IMR-90 (cell line): ENCODE data around the gene LPCAT2. TPM values are rescaled to one million over a fixed set of nuclear protein-coding genes. Genes with fewer than 3 reads are reported as not detected.

ENCODE experiments used
- ATAC-seq: fragments of 200-7000 bp; cut with Tn5 transposase; 2 replicates; pipeline ENCODE4 v1.9.1; 2020; ENCODE audit warnings: low read depth, mild to moderate bottlenecking, moderate library complexity
- BruUV-seq: library from RNA; stranded (reverse); fragments of 400-500 nt; replicated peaks from 2 replicates; lab custom pipeline; 2021; lab: Mats Ljungman, UMichigan
- CTCF ChIA-PET: fragments of 300-600 bp; formaldehyde crosslinking; extraction: SDS; loops from one replicate; lab custom pipeline; 2021; ENCODE audit warnings: antibody characterized with exemption; lab: Yijun Ruan, JAX
- POLR2A ChIA-PET: fragments of 300-600 bp; sonication (Branson Sonifier 250); formaldehyde crosslinking; loops from one replicate; lab custom pipeline; 2022; ENCODE audit warnings: antibody characterized with exemption; ENCODE audit not compliant: unreplicated experiment; lab: Charles Lee
- DNase-seq: peaks from one replicate; pipeline ENCODE4 v3.0.0; 2013
- H2AFZ ChIP-seq: replicated peaks from 2 replicates; pipeline ENCODE3; 2013; ENCODE audit warnings: low read length, mild to moderate bottlenecking; ENCODE audit not compliant: poor library complexity
- H2AK5ac ChIP-seq: 2 replicates; pipeline ENCODE4 v1.6.1; 2013; ENCODE audit warnings: low read depth, low read length, inconsistent platforms
- H2AK9ac ChIP-seq: replicated peaks from 2 replicates; pipeline ENCODE3; 2013; ENCODE audit warnings: mild to moderate bottlenecking, low read depth, low read length, moderate library complexity; ENCODE audit not compliant: poor library complexity
- H2BK120ac ChIP-seq: 2 replicates; pipeline ENCODE4 v1.6.1; 2013; ENCODE audit warnings: low read depth, low read length, inconsistent platforms
- H2BK15ac ChIP-seq: 3 replicates; pipeline ENCODE4 v1.6.1; 2013; ENCODE audit warnings: low read depth, low read length, inconsistent platforms
- H2BK20ac ChIP-seq: 2 replicates; pipeline ENCODE4 v1.6.1; 2013; ENCODE audit warnings: low read depth, mild to moderate bottlenecking, inconsistent platforms, low read length, moderate library complexity
- H2BK5ac ChIP-seq: 2 replicates; pipeline ENCODE4 v1.6.1; 2013; ENCODE audit warnings: mild to moderate bottlenecking, low read depth, low read length, inconsistent platforms; ENCODE audit not compliant: poor library complexity, severe bottlenecking
- H3K14ac ChIP-seq: replicated peaks from 2 replicates; pipeline ENCODE4 v1.6.1; 2013; ENCODE audit warnings: low read depth, low read length, inconsistent platforms
- H3K18ac ChIP-seq: 2 replicates; pipeline ENCODE4 v1.6.1; 2013; ENCODE audit warnings: low read depth, low read length, control low read depth
- H3K23ac ChIP-seq: 2 replicates; pipeline ENCODE4 v1.6.1; 2013; ENCODE audit warnings: low read depth, low read length, inconsistent platforms
- H3K27ac ChIP-seq: 2 replicates; pipeline ENCODE4 v1.5.1; 2013; ENCODE audit warnings: mild to moderate bottlenecking, control low read depth, low read length; ENCODE audit not compliant: insufficient read depth
- H3K27me3 ChIP-seq: 2 replicates; pipeline ENCODE4 v1.6.1; 2013; ENCODE audit warnings: low read length; ENCODE audit not compliant: control insufficient read depth, insufficient read depth
- H3K36me3 ChIP-seq: 2 replicates; pipeline ENCODE4 v1.6.1; 2013; ENCODE audit warnings: low read length, mixed read lengths; ENCODE audit not compliant: control insufficient read depth, insufficient read depth
- H3K4ac ChIP-seq: 2 replicates; pipeline ENCODE4 v1.6.1; 2013; ENCODE audit warnings: low read depth, low read length, inconsistent platforms
- H3K4me1 ChIP-seq: 2 replicates; pipeline ENCODE4 v1.6.1; 2013; ENCODE audit warnings: low read length, mixed read lengths; ENCODE audit not compliant: control insufficient read depth, insufficient read depth
- H3K4me2 ChIP-seq: 2 replicates; pipeline ENCODE4 v1.6.1; 2013; ENCODE audit warnings: low read depth, mild to moderate bottlenecking, control low read depth, low read length, moderate library complexity
- H3K4me3 ChIP-seq: 2 replicates; pipeline ENCODE4 v1.5.1; 2013; ENCODE audit warnings: low read depth, mild to moderate bottlenecking, control low read depth, low read length, moderate library complexity; ENCODE audit not compliant: insufficient read depth
- H3K56ac ChIP-seq: 2 replicates; pipeline ENCODE4 v1.6.1; 2013; ENCODE audit warnings: low read length, inconsistent platforms; ENCODE audit not compliant: insufficient read depth; ENCODE audit errors: extremely low read depth
- H3K79me1 ChIP-seq, 2 experiments: 2 replicates each; pipeline ENCODE4 v1.6.1; 2013; ENCODE audit warnings: low read length in 2 of 2, inconsistent platforms in 1 of 2, low read depth in 1 of 2
- H3K9ac ChIP-seq: 2 replicates; pipeline ENCODE4 v1.6.1; 2013; ENCODE audit warnings: low read depth, low read length, control low read depth
- H3K9me1 ChIP-seq: 2 replicates; pipeline ENCODE4 v1.6.1; 2013; ENCODE audit warnings: low read length, inconsistent platforms; ENCODE audit not compliant: insufficient read depth
- H3K9me3 ChIP-seq: 2 replicates; pipeline ENCODE4 v1.6.1; 2013; ENCODE audit warnings: low read length; ENCODE audit not compliant: control insufficient read depth, insufficient read depth
- H4K20me1 ChIP-seq: 2 replicates; pipeline ENCODE4 v1.6.1; 2013; ENCODE audit warnings: low read length, inconsistent platforms; ENCODE audit not compliant: insufficient read depth
- H4K5ac ChIP-seq: 2 replicates; pipeline ENCODE4 v1.6.1; 2013; ENCODE audit warnings: mild to moderate bottlenecking, low read depth, low read length, control low read depth
- H4K8ac ChIP-seq, 2 experiments: 2 replicates each; pipeline ENCODE4 v1.6.1; 2013; ENCODE audit warnings: low read depth in 2 of 2, low read length in 2 of 2, control low read depth in 1 of 2, inconsistent platforms in 1 of 2
- H4K91ac ChIP-seq: 2 replicates; pipeline ENCODE4 v1.6.1; 2013; ENCODE audit warnings: low read depth, low read length, inconsistent platforms; ENCODE audit not compliant: insufficient read depth
- BHLHE40 ChIP-seq: fragments of 150-350 bp; IDR thresholded peaks from 2 replicates; pipeline ENCODE4 v1.6.1; 2016; ENCODE audit warnings: mild to moderate bottlenecking, low read depth, low read length
- CEBPB ChIP-seq: IDR thresholded peaks from 2 replicates; pipeline ENCODE4 v1.6.1; 2012; ENCODE audit warnings: low read depth, low read length, improper control_type of control experiment
- CHD1 ChIP-seq: IDR thresholded peaks from 2 replicates; pipeline ENCODE4 v1.6.1; 2012; ENCODE audit warnings: low read depth, low read length, improper control_type of control experiment
- CTCF ChIP-seq: conservative IDR thresholded peaks from 2 replicates; pipeline ENCODE4 v1.5.1; 2012; ENCODE audit warnings: mild to moderate bottlenecking, low read depth, low read length, improper control_type of control experiment
- ELK1 ChIP-seq: fragments of 150-350 bp; IDR thresholded peaks from 2 replicates; pipeline ENCODE4 v1.6.1; 2016; ENCODE audit warnings: low read depth, mild to moderate bottlenecking, low read length, moderate library complexity, borderline replicate concordance
- FOS ChIP-seq: fragments of 150-350 bp; IDR thresholded peaks from 2 replicates; pipeline ENCODE4 v1.6.1; 2016; ENCODE audit warnings: low read depth, low read length
- MAFK ChIP-seq: IDR thresholded peaks from 2 replicates; pipeline ENCODE4 v1.6.1; 2012; ENCODE audit warnings: low read depth, low read length, improper control_type of control experiment
- MAZ ChIP-seq: IDR thresholded peaks from 2 replicates; pipeline ENCODE4 v1.6.1; 2012; ENCODE audit warnings: low read depth, mild to moderate bottlenecking, low read length, improper control_type of control experiment, moderate library complexity, borderline replicate concordance
- MXI1 ChIP-seq: IDR thresholded peaks from 2 replicates; pipeline ENCODE4 v1.6.1; 2012; ENCODE audit warnings: low read depth, mild to moderate bottlenecking, low read length, moderate library complexity, borderline replicate concordance
- NFE2L2 ChIP-seq: fragments of 150-350 bp; IDR thresholded peaks from 2 replicates; pipeline ENCODE4 v1.6.1; 2016; ENCODE audit warnings: low read depth, mild to moderate bottlenecking, low read length
- POLR2A ChIP-seq: IDR thresholded peaks from 2 replicates; pipeline ENCODE4 v1.6.1; 2012; ENCODE audit warnings: mild to moderate bottlenecking, low read depth, low read length
- RAD21 ChIP-seq: IDR thresholded peaks from 2 replicates; pipeline ENCODE4 v1.6.1; 2012; ENCODE audit warnings: low read length, improper control_type of control experiment
- RCOR1 ChIP-seq: IDR thresholded peaks from 2 replicates; pipeline ENCODE4 v1.6.1; 2012; ENCODE audit warnings: mild to moderate bottlenecking, low read length, improper control_type of control experiment; ENCODE audit not compliant: insufficient replicate concordance
- RFX5 ChIP-seq: IDR thresholded peaks from 2 replicates; pipeline ENCODE4 v1.8.0; 2012; ENCODE audit warnings: low read depth, mild to moderate bottlenecking, low read length, moderate library complexity
- SMC3 ChIP-seq: fragments of 150-350 bp; IDR thresholded peaks from 2 replicates; pipeline ENCODE4 v1.6.1; 2016; ENCODE audit warnings: low read depth, mild to moderate bottlenecking, antibody characterized with exemption, low read length, moderate library complexity
- USF2 ChIP-seq: fragments of 150-350 bp; IDR thresholded peaks from 2 replicates; pipeline ENCODE4 v1.6.1; 2017; ENCODE audit warnings: mild to moderate bottlenecking, antibody characterized with exemption, low read length, low read depth
- WGBS, 2 experiments: methylation state at CpG; one replicate each; pipeline versions ENCODE4 v1.1.5 to v1.1.7; 2013; ENCODE audit warnings: missing lambda C conversion rate in 2 of 2; ENCODE audit not compliant: insufficient read length in 1 of 2; ENCODE audit errors: extremely low coverage in 2 of 2; 5-methylcytosine and 5-hydroxymethylcytosine counted together
- dilution Hi-C: fragments of 300-500 bp; cut with HindIII; formaldehyde crosslinking; loops from one replicate; pipeline ENCODE4 v1.14.3; 2018; ENCODE audit warnings: low sequenced_read_pairs; ENCODE audit not compliant: unreplicated experiment
- in situ Hi-C: fragments of 300-500 bp; cut with MboI; formaldehyde crosslinking; loops from 3 replicates; pipeline ENCODE4 v1.14.3; 2019; ENCODE audit warnings: low sequenced_read_pairs, inconsistent platforms, mixed read lengths
- intact Hi-C: fragments of 100-400 bp; cut with micrococcal nuclease; formaldehyde crosslinking; loops from 2 replicates; pipeline ENCODE4 v1.10.0; 2022
- polyA plus RNA-seq, 3 experiments: library from polyadenylated mRNA; depleted of rRNA; stranded (reverse); fragments of >200 nt; gene quantifications; 2 replicates each; pipeline ENCODE4 v1.2.3, GENCODE V29; 2012; ENCODE audit warnings: low replicate concordance in 1 of 3
- total RNA-seq: library from RNA; depleted of rRNA; stranded (reverse); fragments of >200 nt; gene quantifications from 2 replicates; pipeline ENCODE4 v1.2.3, GENCODE V29; 2012

Gene LPCAT2
- total and polyA plus RNA-seq, 2 of the 4 experiments (the other 2 are of a cell fraction) = 8.6 to 8.7 TPM

GRCh38 chr16:55572439-55572838, 63.6 kb downstream of the LPCAT2 start:
- H2BK15ac ChIP-seq = no peak overlapping the region
- no peak overlapping the region for H3K9ac ChIP-seq
- POLR2A ChIA-PET = no interaction called here
- H3K18ac ChIP-seq = no peak overlapping the region
- ATAC-seq = no peak
- no peak overlapping the region for H3K27ac ChIP-seq
- no peak overlapping the region for H3K56ac ChIP-seq
- H3K4me2 ChIP-seq = no peak overlapping the region
- H2AK9ac ChIP-seq = no peak overlapping the region
- TF ChIP-seq MAZ (no peak), BHLHE40 (no peak), RCOR1 (no peak), RAD21 (no peak), RFX5 (no peak), FOS (no peak), MAFK (no peak), POLR2A (no peak), SMC3 (no peak), CHD1 (no peak), USF2 (no peak), ELK1 (no peak), CTCF (no peak), CEBPB (no peak), NFE2L2 (no peak), MXI1 (no peak)
- no peak overlapping the region for H2AK5ac ChIP-seq
- no peak overlapping the region for H3K4me3 ChIP-seq
- no TSS peak for BruUV-seq
- CTCF ChIA-PET = interaction anchor here (1.0 to 1.3 kb wide), 2 partner anchors 14 to 108 kb away, joined by 3 read pairs; no protein-coding TSS in a partner anchor
- H3K36me3 ChIP-seq = peaks cover 2% of the 10 kb centered on the region; the same call in 1 of the 2 replicates
- H2BK120ac ChIP-seq = no peak overlapping the region
- no peaks in the 10 kb centered on the region for H3K79me1 ChIP-seq
- no peak overlapping the region for H4K8ac ChIP-seq
- no peaks in the 10 kb centered on the region for H4K20me1 ChIP-seq
- in situ Hi-C loops = no loop called here
- H2BK20ac ChIP-seq = no peak overlapping the region
- no peaks in the 10 kb centered on the region for H3K9me3 ChIP-seq
- H3K4ac ChIP-seq = no peak overlapping the region
- no peak overlapping the region for H4K5ac ChIP-seq
- no peak overlapping the region for H2AFZ ChIP-seq
- no peak overlapping the region for H2BK5ac ChIP-seq
- WGBS, 2 experiments = no CpG with 5 or more reads among the region's 4 CpGs
- H3K23ac ChIP-seq = no peak overlapping the region
- H3K9me1 ChIP-seq = no peaks in the 10 kb centered on the region
- H3K14ac ChIP-seq = no peak overlapping the region
- no peak for DNase-seq
- H4K91ac ChIP-seq = no peak overlapping the region
- intact Hi-C loops = no loop called here
- 0 out of 2 replicates have a peak, but pooled peaks cover 1% of the 10 kb centered on the region for H3K4me1 ChIP-seq
- no peaks in the 10 kb centered on the region for H3K27me3 ChIP-seq
- dilution Hi-C loops = no loop called here
